GM19452 (cell line): ENCODE measurements around the gene LAGE3.
A peak's percentile ranks its signal among the peaks of the same experiment; 100 is the strongest.

Source experiments
- ATAC-seq: cut with Tn5 transposase; IDR thresholded peaks from one replicate; pipeline ENCODE4 v1.9.1; 2021; ENCODE audit not compliant: unreplicated experiment

Gene LAGE3

GRCh38 chrX:154436983-154437752 is 41.9 kb downstream of the LAGE3 start, which contains the start of gene GDI1:
Gene GDI1 (plus strand): TSS chrX:154437154. CDS start chrX:154437255, 101 bp downstream.
- ATAC-seq, result no peak

- ATAC-seq, result no peak
Measured at GRCh38 chrX:154436374-154436982, 42.6 kb downstream of the LAGE3 start.

DNA sequence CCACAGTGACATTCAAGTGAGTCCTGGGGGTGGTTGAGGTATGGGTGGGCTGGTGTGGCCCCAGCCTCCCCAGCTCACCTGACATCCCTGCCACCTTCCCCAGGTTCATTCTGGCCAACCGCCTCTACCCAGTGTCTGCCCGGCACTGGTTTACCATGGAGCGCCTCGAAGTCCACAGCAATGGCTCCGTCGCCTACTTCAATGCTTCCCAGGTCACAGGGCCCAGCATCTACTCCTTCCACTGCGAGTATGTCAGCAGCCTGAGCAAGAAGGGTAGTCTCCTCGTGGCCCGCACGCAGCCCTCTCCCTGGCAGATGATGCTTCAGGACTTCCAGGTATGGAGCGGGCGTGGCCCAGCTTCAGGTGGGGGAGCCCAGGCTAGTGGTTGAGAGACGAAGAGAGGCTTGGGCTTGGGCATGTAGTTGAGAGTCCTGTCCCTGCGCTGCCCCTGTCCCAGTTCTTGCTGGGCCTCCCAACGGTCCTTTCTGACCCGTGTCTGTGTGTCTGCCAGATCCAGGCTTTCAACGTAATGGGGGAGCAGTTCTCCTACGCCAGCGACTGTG is 43.8 kb downstream of the LAGE3 start:
- no peak for ATAC-seq

GRCh38 chrX:154434394-154435168 is 44.5 kb downstream of the LAGE3 start:
- no peak for ATAC-seq

DNA sequence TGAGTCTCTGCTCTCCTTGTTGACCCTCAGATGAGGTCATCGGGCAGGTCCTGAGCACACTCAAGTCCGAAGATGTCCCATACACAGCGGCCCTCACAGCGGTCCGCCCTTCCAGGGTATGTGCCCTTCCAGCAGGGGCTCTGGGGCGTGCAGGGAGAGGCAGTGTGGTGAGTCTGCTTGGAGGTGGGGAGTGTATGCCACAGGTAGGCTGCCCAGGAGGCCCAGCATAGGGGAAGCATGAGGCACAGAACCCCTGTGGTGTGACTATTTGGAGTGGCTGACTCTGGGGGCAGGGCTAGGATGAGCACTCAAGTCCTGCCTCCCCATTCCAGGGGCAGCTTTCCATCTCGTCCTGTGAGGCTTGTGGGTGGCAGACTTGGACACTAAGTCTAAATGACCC is 45.5 kb downstream of the LAGE3 start:
- ATAC-seq, result no peak

DNA sequence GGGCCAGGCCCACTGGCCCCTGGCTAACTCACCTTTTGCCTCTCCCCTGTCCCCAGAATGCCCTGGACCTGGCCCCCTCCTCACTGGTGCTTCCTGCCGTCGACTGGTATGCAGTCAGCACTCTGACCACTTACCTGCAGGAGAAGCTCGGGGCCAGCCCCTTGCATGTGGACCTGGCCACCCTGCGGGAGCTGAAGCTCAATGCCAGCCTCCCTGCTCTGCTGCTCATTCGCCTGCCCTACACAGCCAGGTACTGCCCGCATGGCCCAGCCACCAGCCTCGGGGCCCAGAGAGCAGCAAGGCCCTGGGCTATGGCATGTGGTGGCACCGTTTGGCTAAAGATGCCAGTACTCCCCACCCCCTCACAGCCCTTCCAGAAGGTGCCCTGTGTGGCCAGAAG is 46.9 kb downstream of the LAGE3 start:
- no peak for ATAC-seq

DNA sequence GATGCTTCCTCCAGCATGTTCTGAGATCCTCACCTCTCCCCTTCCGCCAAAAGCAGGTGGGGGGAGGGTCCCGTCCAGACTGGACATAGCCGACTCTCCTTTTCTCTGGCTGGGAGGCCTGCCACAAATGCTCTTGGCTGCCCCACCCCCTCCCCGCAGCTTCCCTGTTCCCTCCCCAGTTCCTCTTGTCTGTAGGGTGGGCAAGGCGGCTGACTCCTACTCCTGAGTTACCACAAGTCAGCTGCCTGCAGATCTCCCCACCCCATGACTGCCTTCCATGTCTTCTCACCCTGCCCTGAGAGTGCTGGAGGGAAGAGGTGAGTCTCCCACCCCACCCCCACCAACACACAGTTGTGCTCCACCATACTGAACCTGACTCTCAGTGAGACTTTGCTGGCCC is 47.7 kb downstream of the LAGE3 start:
- ATAC-seq, result no peak

DNA sequence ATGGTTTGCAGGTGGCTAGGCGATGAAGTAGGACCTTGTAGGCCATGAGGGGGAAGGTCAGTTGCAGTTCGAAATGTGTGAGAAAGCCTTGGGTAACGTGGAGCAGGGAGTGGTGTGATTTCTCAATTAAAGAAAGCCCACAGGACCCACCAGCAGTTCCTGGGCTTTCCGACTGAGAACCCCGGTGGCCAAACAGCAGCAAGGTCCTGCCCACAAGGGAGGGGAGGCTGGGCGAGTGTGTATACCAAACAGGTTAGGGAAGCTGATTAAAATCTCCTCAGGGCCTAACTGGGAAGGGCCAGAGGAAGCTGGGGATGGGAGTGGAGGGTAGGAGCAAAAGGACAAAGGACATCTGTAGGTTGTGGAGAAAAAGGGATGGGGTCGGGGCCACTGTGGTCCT is 48.2 kb downstream of the LAGE3 start:
- ATAC-seq, result no peak

DNA sequence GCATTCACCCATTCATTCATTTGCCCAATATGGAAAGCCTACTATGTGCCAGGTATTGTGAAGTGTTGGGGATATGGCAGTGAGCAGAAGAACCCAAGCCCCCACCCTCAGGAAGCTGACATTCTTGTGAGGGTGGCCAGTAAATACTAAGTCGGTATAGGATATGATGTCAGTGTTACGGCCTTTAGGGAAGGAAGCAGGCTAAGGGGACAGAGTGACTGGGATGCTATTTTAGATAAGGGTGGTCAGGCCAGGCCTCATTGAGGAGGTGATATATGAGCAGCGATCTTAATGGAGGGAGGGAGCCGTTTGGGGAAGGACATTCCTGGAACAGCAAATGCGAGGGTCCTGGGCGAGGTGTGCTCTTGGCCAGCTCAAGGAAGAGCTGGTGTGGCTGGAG is 48.6 kb downstream of the LAGE3 start:
- ATAC-seq, result no peak

DNA sequence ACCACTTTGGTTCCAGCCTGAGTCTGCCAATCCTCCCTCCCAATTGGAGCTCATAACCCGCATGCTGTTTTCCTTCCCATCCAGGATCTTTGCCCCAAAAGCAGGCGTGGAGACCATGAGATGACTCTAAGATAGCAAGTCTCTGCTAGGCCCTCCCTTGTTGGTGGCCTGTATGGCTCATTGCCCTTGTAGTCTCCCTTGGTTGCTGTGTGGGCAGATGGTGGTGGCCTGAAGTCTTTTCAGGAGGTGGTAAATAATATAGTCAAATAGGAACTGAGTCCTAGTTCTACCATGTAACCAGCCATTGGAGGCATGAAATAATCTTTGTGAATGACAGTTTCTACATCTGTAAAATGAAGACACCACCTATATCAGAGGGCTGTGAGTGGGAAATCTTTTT is 49.4 kb downstream of the LAGE3 start:
- ATAC-seq, result no peak

- ATAC-seq, result peak; percentile 96
Measured at GRCh38 chrX:154428176-154429171, 50.6 kb downstream of the LAGE3 start, which contains the start of gene ATP6AP1. Gene ATP6AP1 (plus strand): TSS chrX:154428677. CDS start chrX:154428693, 16 bp downstream.
